ENCODE measurements around the gene AHDC1.

AHDC1 gene

GRCh38 chr1:27598295-27598687 is 5.7 kb downstream of the AHDC1 start:
- DNase-seq, result no peak

GRCh38 chr1:27597516-27598294 is 6.2 kb downstream of the AHDC1 start:
- DNase-seq, result no peak

DNA sequence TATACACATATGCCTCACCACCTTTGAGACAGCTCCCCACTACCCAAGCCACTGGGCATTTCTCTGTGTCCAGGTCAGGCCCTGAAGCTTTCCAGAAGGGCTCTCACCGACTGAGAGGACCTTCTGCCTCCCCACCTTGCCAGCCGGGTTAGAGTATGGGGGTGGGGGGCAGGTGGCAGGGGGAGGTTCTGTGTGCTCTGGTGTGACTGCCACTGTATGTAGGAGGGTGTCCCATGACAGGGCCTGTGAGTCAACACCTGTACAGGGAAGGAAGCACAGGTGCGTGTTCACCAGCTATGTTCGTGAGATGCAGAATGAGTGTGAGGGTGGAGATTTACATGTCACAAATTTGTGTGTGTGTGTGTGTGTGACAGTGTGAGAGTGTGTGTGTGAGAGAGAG is 7.0 kb downstream of the AHDC1 start:
- DNase-seq, result no peak

GRCh38 chr1:27596261-27596660 is 7.7 kb downstream of the AHDC1 start:
- DNase-seq, result no peak

- DNase-seq, result no peak
These were observed 8.3 kb downstream of the AHDC1 start for GRCh38 chr1:27595597-27595996.

- no peak for DNase-seq
These were observed 9.1 kb downstream of the AHDC1 start for GRCh38 chr1:27594564-27595510.

DNA sequence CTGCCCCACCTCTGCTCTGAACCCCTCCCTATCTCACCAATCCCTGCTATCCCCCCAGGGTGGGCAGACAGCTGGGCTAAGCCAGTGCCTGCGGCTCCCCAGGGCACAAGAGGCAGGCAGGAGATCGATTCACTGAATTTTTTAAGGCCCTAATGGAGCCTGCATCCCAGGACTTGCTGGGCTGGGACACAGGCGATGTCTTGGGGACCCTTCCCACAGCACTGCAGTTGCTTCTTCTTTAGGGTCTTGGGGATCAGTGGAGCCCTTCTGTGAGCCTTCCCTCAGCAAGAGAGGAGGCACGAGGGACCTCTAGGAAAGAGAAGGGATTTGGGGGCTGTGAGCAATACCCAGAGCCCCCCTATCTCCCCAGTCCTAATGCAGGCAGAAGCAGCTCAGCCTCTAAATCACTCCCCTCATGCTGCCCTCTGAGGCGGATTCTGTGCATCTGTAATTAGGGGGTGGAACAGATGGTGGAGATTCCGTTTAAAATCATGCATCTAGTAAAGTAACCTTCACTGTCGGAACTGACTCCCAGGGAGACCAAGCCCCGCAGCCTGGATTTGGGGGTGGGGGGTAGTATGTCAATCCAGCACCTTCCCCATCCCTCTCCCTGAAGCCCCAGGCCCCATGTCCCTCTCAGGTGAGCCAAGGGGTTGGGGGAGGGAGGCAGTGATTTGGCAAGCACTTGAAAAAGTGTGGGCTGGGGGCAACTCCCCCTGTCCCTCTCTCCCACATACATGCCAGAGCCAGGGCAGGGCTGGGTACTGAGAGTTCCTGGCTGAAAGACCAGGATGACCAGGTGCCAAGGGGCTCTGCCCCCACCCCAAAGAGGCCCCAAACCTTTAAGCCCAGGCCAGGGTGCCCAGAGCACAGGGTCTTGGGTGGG is 10.0 kb downstream of the AHDC1 start:
- DNase-seq, result no peak

GRCh38 chr1:27592931-27593677 is 10.8 kb downstream of the AHDC1 start:
- no peak for DNase-seq

- DNase-seq, result no peak
These were observed 11.6 kb downstream of the AHDC1 start for GRCh38 chr1:27592232-27592930.

GRCh38 chr1:27591622-27592021 is 12.3 kb downstream of the AHDC1 start:
- DNase-seq, result no peak

- no peak for DNase-seq
These were observed 12.9 kb downstream of the AHDC1 start for GRCh38 chr1:27590917-27591508.

DNA sequence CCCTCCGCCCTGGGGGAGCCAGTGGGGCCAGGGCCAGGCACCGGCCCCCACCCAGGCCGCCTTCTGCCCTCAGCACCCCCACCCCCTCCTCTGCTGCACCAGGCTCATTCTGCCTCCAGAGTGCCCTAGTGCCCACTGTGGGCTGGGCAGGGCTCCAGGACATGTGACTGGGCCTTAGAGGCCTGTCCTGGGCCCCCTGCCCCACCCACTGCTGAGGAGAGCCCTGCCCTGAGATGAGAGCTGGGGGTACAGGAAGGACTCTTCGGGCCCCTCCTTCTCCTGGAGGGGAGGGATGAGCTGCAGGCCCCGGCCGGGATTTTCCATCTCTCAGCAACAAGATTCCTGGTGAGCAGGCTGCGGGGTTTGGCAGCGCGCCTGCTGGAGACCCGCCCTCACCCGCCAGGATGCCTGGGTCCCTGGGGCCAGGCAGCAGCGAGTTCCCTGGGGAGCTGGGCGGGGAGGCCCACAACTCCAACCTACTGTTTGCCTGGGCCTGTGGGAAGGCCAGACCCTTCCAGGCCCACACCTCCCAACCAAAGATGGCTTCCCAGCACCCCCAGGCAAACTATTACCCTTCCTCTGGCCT is 14.0 kb downstream of the AHDC1 start:
- no peak for DNase-seq

DNA sequence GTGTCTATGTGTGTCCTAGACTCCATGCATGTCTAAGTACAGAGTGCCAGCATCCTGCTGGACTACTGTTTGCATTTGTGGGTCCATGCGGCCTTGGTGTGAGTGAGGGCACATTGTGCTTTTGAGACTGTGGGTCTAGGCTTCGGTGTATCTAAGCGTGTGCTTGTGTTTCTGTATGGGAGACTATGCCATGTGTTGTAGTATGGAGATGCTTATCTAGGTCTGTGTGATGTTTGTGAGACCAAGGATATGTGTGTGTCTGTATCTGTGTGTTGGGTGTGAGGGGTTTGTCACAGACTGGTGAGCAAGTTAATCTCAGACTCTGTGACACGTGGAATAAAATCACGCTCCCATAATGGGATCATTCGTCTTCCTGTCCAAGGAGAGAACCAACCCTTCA is 14.5 kb downstream of the AHDC1 start:
- no peak for DNase-seq

DNA sequence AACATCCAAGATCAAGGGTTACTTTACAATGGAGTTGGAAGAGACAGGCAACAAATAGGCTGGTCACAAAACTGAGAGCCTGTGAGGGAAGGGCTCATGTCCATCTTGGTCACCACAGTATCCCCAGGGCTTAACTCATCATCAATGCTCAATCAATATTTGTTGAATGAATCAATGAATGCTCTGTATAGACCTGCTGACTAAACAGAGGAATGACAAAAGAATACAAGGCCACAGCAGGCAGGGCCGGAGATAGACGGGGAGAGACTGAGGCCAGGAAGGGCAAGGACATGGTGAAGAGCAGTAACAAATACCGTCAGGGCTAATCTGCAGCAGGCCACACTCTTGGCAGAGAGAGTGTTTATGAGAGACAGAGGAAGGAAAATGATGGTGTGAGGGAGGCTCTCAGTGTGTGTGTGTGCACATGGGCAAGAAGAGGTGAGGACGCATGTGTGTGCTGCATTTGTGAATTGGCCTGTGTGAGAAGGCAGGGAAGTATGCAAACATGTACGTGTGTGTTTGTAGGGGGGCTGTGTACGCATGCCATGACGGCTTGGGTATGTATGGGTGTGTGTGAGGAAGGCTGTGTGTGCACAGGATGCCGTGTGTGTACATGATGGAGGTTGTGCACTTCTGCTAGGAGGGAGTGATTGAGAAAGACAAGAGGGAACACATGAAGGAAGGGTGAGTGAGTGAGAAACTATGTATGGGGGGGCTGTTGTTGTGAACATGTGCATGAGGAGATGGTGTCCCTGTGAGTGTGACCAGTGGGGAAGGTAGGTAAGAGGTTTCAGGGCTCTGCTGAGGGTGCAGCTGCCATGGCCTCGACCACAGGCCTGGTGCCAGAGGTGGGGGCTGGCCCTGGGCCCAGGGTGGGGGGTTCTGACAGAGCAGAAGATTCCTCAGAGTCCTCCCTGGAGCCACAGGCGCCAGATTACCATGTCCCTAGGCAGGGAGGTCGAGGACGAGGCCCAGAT is 15.4 kb downstream of the AHDC1 start:
- no peak for DNase-seq

DNA sequence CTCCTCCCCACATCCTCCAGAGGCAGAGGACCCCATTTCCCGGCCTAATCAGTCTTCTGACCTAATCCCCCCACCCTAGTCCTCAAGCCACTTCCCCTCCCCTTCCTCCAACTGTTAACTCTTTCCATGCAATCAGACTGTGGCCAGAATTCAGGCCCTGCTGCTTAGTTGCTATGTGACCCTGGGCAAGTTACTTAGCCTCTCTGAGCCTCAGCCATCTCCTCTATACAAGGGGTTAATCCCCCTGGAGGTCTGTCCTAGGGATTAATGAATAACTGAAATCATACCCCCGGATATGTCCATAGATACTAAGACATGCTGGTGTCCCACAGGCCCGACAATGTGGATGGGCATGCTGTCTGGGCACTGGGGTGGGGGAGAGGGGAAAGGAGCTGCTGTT is 18.3 kb downstream of the AHDC1 start:
- no peak for DNase-seq

DNA sequence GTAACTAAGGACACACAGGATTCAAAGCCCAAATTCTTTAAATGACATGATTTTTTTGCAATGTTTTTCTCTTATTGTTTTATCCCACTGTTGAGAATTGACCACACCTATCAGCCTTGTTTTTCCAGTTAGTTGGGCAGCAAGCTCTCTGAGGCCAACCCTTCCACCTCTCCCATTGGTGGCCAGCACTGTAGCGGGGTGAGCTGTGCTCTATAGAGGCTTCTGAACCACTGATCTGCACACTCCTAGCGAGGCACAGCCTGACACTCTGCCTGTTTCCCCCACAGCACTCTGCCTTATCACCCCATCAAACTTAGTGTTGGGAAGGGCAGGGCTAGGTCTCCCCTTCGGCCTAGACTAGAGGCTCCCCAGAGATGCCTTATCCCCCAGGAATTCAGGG is 19.5 kb downstream of the AHDC1 start:
- DNase-seq, result no peak

DNA sequence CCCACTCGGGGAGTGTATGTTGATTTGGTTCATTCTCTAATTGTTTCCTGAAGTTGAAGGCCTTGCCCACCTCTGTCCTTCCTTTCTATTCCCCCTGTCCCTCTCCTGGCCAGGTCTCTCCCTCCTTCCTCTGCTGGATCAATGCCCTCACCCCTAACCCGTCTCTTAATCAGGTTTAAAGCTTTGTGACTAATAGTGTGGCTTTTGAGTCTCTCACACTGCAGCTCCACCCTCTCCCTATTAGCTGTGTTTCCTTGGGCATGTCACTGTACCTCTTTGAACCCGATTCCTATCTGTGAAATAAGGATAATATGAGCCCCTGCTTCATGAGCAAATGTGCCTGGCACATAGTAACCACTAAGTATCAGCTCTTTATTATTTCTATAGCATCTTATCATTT is 20.5 kb downstream of the AHDC1 start:
- no peak for DNase-seq

GRCh38 chr1:27581823-27582243 is 22.1 kb downstream of the AHDC1 start:
- no peak for DNase-seq

DNA sequence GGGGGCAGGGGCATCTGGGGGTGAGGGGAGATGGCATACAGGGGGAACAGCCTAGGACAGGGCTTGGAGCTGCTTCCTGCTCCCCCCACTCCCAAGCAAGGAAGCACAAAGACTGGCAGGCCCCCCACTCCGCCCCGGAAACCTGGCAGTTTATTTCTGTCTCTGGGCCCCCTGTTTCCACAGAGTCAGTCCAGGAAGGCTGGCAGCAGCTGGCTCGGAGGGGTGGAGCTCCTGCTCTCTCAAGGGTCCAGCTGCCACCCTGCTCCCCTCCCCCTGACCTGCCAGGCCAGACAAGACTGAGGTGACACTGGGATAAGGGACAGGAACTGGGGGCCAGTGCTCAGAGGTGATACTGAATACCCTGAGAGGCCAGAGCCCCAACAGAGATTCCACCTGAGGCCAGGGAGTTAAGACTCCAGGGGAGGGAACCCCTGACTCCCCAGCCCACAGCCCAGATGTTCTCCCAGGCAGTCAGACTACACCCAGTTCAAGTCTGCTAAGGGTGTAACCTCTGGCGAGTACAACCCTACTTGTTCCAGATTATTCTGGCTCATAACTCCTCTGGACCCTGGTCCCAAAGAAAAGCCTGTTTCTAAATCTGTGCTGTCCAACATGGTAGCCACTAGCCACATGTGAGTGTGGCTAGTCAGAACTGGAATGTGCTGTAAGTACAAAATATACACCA is 26.3 kb downstream of the AHDC1 start:
- peak; percentile 72 for DNase-seq

Measured in DMS53 (cell line).